GM18909 (cell line): Measurements from ENCODE around the gene BARX2.

Source experiments
- ATAC-seq: cut with Tn5 transposase; IDR thresholded peaks from one replicate; pipeline ENCODE4 v1.9.1; 2021; ENCODE audit warnings: mild to moderate bottlenecking; ENCODE audit not compliant: unreplicated experiment, poor library complexity

The BARX2 gene

GRCh38 chr11:129428557-129428956, 52.9 kb downstream of the BARX2 start:
- ATAC-seq = no peak

GRCh38 chr11:129434641-129435498, 59.2 kb downstream of the BARX2 start:
- ATAC-seq = no peak

GRCh38 chr11:129435499-129436245, 60.0 kb downstream of the BARX2 start:
- no peak for ATAC-seq

- no peak for ATAC-seq
Measured at GRCh38 chr11:129436573-129436972, 60.9 kb downstream of the BARX2 start.

GRCh38 chr11:129440028-129440713, 64.5 kb downstream of the BARX2 start:
- no peak for ATAC-seq

GRCh38 chr11:129442171-129442570, 66.5 kb downstream of the BARX2 start:
- no peak for ATAC-seq

- no peak for ATAC-seq
Measured at GRCh38 chr11:129443276-129443675, 67.6 kb downstream of the BARX2 start.

GRCh38 chr11:129444274-129444673, 68.6 kb downstream of the BARX2 start:
- no peak for ATAC-seq

- no peak for ATAC-seq
Measured at GRCh38 chr11:129445226-129445625, 69.6 kb downstream of the BARX2 start.

GRCh38 chr11:129446572-129446971, 70.9 kb downstream of the BARX2 start:
- ATAC-seq = no peak

GRCh38 chr11:129447654-129448239, 72.1 kb downstream of the BARX2 start:
- no peak for ATAC-seq

- no peak for ATAC-seq
Measured at GRCh38 chr11:129451524-129451923, 75.9 kb downstream of the BARX2 start.

GRCh38 chr11:129453293-129453721, 77.7 kb downstream of the BARX2 start:
- no peak for ATAC-seq

GRCh38 chr11:129455101-129455500, 79.5 kb downstream of the BARX2 start:
- ATAC-seq = no peak

GRCh38 chr11:129455756-129456655, 80.4 kb downstream of the BARX2 start:
- ATAC-seq = no peak

GRCh38 chr11:129457321-129457720, 81.7 kb downstream of the BARX2 start:
- no peak for ATAC-seq

- no peak for ATAC-seq
Measured at GRCh38 chr11:129458278-129458677, 82.6 kb downstream of the BARX2 start.

- no peak for ATAC-seq
Measured at GRCh38 chr11:129458756-129459535, 83.3 kb downstream of the BARX2 start.

- no peak for ATAC-seq
Measured at GRCh38 chr11:129460714-129461113, 85.1 kb downstream of the BARX2 start.
